GM12891 (cell line): ENCODE results near the gene GCFC2.
"Not testable (repeated sequence)": the region's sequence is repeated elsewhere in the genome, so short reads cannot be mapped to it uniquely, and the experiment has no call there.

Experiments
- DNase-seq: peaks from one replicate; pipeline ENCODE4 v3.0.0; 2011; ENCODE audit warnings: low spot score; ENCODE audit not compliant: insufficient read length
- FAIRE-seq: peaks from 2 replicates; lab custom pipeline; 2011; peaks lifted over from hg19 to GRCh38; lab: Jason Lieb, UNC
- PAX5 ChIP-seq: IDR thresholded peaks from 2 replicates; pipeline ENCODE4 v1.6.1; 2011; ENCODE audit warnings: low read length, moderate library complexity, mild to moderate bottlenecking; ENCODE audit not compliant: insufficient read depth, severe bottlenecking
- POLR2A ChIP-seq: IDR thresholded peaks from 2 replicates; pipeline ENCODE4 v1.6.1; 2011; ENCODE audit warnings: low read depth, low read length, control low read depth
- POLR2AphosphoS5 ChIP-seq: IDR thresholded peaks from 2 replicates; pipeline ENCODE4 v1.6.1; 2011; ENCODE audit warnings: low read depth, low read length, control low read depth
- POU2F2 ChIP-seq: IDR thresholded peaks from 2 replicates; pipeline ENCODE4 v1.6.1; 2011; ENCODE audit warnings: low read depth, mild to moderate bottlenecking, control low read depth, low read length, moderate library complexity
- SPI1 ChIP-seq: IDR thresholded peaks from 2 replicates; pipeline ENCODE4 v1.6.1; 2011; ENCODE audit warnings: low read depth, low read length, control low read depth
- TAF1 ChIP-seq: IDR thresholded peaks from 2 replicates; pipeline ENCODE4 v1.6.1; 2011; ENCODE audit warnings: low read depth, low read length, control low read depth

Gene GCFC2

GRCh38 chr2:75698918-75699317 lies 11.8 kb downstream of the GCFC2 start:
- DNase-seq: no peak
- no peak for FAIRE-seq
- TF ChIP-seq POLR2A (no peak), SPI1 (no peak), PAX5 (no peak), POLR2AphosphoS5 (no peak), TAF1 (no peak), POU2F2 (no peak)

GRCh38 chr2:75688196-75688595 lies 22.5 kb downstream of the GCFC2 start:
- no peak for FAIRE-seq
- DNase-seq: no peak
- TF ChIP-seq PAX5 (no peak), POLR2A (no peak), TAF1 (no peak), POU2F2 (no peak), SPI1 (no peak), POLR2AphosphoS5 (no peak)

- not testable (repeated sequence) for FAIRE-seq, DNase-seq
Measured at GRCh38 chr2:75683430-75683829, 27.3 kb downstream of the GCFC2 start.

GRCh38 chr2:75680402-75680801 lies 30.3 kb downstream of the GCFC2 start:
- DNase-seq: no peak
- FAIRE-seq: no peak
- no peak for TF ChIP-seq SPI1
- no peak for TF ChIP-seq TAF1
- no peak for TF ChIP-seq POLR2AphosphoS5
- no peak for TF ChIP-seq POU2F2
- TF ChIP-seq POLR2A: no peak
- no peak for TF ChIP-seq PAX5

- FAIRE-seq: no peak
- DNase-seq: no peak
- TF ChIP-seq SPI1 (no peak), POLR2AphosphoS5 (no peak), POU2F2 (no peak), POLR2A (no peak), PAX5 (no peak), TAF1 (no peak)
Measured at GRCh38 chr2:75679556-75679955, 31.2 kb downstream of the GCFC2 start.

- FAIRE-seq (no peak), DNase-seq (no peak)
- TF ChIP-seq TAF1 (no peak), SPI1 (no peak), PAX5 (no peak), POLR2AphosphoS5 (no peak), POLR2A (no peak), POU2F2 (no peak)
Measured at GRCh38 chr2:75676464-75676863, 34.3 kb downstream of the GCFC2 start.

- DNase-seq (no peak), FAIRE-seq (no peak)
- no peak for TF ChIP-seq TAF1
- no peak for TF ChIP-seq POLR2AphosphoS5
- TF ChIP-seq POU2F2: no peak
- no peak for TF ChIP-seq PAX5
- TF ChIP-seq SPI1: no peak
- TF ChIP-seq POLR2A: no peak
Measured at GRCh38 chr2:75675908-75676307, 34.8 kb downstream of the GCFC2 start.

GRCh38 chr2:75675423-75675822 lies 35.3 kb downstream of the GCFC2 start:
- not testable (repeated sequence) for DNase-seq, FAIRE-seq

GRCh38 chr2:75667884-75668283 lies 42.8 kb downstream of the GCFC2 start:
- TF ChIP-seq TAF1 (no peak), POLR2A (no peak), SPI1 (no peak), PAX5 (no peak), POU2F2 (no peak), POLR2AphosphoS5 (no peak)
- FAIRE-seq (no peak), DNase-seq (no peak)

GRCh38 chr2:75666911-75667310 lies 43.8 kb downstream of the GCFC2 start:
- FAIRE-seq (no peak), DNase-seq (no peak)
- TF ChIP-seq SPI1 (no peak), POU2F2 (no peak), PAX5 (no peak), POLR2AphosphoS5 (no peak), TAF1 (no peak), POLR2A (no peak)

GRCh38 chr2:75657798-75658197 lies 52.9 kb downstream of the GCFC2 start:
- no peak for DNase-seq
- no peak for FAIRE-seq
- TF ChIP-seq PAX5 (no peak), TAF1 (no peak), POLR2AphosphoS5 (no peak), POLR2A (no peak), POU2F2 (no peak), SPI1 (no peak)
